ENCODE results near the gene KLK15.

- TF ChIP-seq, protein P1, sequence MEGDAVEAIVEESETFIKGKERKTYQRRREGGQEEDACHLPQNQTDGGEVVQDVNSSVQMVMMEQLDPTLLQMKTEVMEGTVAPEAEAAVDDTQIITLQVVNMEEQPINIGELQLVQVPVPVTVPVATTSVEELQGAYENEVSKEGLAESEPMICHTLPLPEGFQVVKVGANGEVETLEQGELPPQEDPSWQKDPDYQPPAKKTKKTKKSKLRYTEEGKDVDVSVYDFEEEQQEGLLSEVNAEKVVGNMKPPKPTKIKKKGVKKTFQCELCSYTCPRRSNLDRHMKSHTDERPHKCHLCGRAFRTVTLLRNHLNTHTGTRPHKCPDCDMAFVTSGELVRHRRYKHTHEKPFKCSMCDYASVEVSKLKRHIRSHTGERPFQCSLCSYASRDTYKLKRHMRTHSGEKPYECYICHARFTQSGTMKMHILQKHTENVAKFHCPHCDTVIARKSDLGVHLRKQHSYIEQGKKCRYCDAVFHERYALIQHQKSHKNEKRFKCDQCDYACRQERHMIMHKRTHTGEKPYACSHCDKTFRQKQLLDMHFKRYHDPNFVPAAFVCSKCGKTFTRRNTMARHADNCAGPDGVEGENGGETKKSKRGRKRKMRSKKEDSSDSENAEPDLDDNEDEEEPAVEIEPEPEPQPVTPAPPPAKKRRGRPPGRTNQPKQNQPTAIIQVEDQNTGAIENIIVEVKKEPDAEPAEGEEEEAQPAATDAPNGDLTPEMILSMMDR (IDR thresholded peaks at IDR 0.05 in 2 of 3, conservative IDR thresholded peaks at IDR 0.05 in 1 of 3; ENCODE audit: control insufficient read depth in 2 of 3, extremely low read depth in 1 of 3, insufficient read depth in 1 of 3, low read depth in 3 of 3, low read length in 3 of 3): no peak
- no peak for TF ChIP-seq TCF12 (IDR thresholded peaks at IDR 0.05; ENCODE audit: low read depth, low read length)
- TF ChIP-seq, protein P2, sequence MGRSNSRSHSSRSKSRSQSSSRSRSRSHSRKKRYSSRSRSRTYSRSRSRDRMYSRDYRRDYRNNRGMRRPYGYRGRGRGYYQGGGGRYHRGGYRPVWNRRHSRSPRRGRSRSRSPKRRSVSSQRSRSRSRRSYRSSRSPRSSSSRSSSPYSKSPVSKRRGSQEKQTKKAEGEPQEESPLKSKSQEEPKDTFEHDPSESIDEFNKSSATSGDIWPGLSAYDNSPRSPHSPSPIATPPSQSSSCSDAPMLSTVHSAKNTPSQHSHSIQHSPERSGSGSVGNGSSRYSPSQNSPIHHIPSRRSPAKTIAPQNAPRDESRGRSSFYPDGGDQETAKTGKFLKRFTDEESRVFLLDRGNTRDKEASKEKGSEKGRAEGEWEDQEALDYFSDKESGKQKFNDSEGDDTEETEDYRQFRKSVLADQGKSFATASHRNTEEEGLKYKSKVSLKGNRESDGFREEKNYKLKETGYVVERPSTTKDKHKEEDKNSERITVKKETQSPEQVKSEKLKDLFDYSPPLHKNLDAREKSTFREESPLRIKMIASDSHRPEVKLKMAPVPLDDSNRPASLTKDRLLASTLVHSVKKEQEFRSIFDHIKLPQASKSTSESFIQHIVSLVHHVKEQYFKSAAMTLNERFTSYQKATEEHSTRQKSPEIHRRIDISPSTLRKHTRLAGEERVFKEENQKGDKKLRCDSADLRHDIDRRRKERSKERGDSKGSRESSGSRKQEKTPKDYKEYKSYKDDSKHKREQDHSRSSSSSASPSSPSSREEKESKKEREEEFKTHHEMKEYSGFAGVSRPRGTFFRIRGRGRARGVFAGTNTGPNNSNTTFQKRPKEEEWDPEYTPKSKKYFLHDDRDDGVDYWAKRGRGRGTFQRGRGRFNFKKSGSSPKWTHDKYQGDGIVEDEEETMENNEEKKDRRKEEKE (IDR thresholded peaks at IDR 0.05): no peak
- TF ChIP-seq POLR2AphosphoS5 (IDR thresholded peaks at IDR 0.05; ENCODE audit: low read length): no peak
- TF ChIP-seq EZH2 (IDR thresholded peaks at IDR 0.05; ENCODE audit: borderline replicate concordance, control insufficient read depth, low read depth, low read length): no peak
- TF ChIP-seq NRF1 (conservative IDR thresholded peaks at IDR 0.05; ENCODE audit: low read depth, low read length): no peak
- no peak for TF ChIP-seq SMC3 (IDR thresholded peaks at IDR 0.05; ENCODE audit: borderline replicate concordance, low read length)
- no peak for TF ChIP-seq ESRRA (IDR thresholded peaks at IDR 0.05; ENCODE audit: low read length)
- no peak for TF ChIP-seq TARDBP (IDR thresholded peaks at IDR 0.05; ENCODE audit: borderline replicate concordance)
- TF ChIP-seq SP1 (IDR thresholded peaks at IDR 0.05; ENCODE audit: low read depth, low read length): no peak
- TF ChIP-seq KDM1A (IDR thresholded peaks at IDR 0.05; ENCODE audit: borderline replicate concordance): no peak
- TF ChIP-seq BCL11A (IDR thresholded peaks at IDR 0.05; ENCODE audit: low read depth, low read length): no peak
- TF ChIP-seq ZNF274 (IDR thresholded peaks at IDR 0.05; ENCODE audit: insufficient read depth, insufficient read length): no peak
- TF ChIP-seq FOXK2 (IDR thresholded peaks at IDR 0.05): no peak
These were observed 25.5 kb upstream of the KLK15 start for GRCh38 chr19:50858886-50859285.
